CMK (cell line): Measurements from ENCODE around the gene ZNF879.

Source experiments
- DNase-seq: peaks from one replicate; pipeline ENCODE4 v3.0.0-alpha.2; 2010; ENCODE audit warnings: low read depth

The ZNF879 gene

DNA sequence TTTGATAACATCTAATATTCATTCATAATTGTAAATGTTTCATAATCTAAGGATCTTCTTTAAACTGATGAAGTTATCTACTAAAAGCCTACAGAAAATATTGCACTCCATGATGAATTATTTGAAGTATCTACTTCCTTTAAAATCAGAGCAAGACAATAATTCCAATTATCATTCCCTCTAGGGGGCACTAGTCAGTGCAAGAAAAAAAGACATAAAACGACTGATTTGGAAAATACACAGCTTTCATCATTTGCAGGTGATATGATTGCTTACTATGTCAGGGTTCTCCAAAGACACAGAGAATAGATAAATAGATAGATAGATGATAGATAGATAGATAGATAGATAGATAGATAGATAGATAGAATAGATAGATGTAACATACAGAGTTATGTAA, 14.9 kb upstream of the ZNF879 start:
- no peak for DNase-seq

DNA sequence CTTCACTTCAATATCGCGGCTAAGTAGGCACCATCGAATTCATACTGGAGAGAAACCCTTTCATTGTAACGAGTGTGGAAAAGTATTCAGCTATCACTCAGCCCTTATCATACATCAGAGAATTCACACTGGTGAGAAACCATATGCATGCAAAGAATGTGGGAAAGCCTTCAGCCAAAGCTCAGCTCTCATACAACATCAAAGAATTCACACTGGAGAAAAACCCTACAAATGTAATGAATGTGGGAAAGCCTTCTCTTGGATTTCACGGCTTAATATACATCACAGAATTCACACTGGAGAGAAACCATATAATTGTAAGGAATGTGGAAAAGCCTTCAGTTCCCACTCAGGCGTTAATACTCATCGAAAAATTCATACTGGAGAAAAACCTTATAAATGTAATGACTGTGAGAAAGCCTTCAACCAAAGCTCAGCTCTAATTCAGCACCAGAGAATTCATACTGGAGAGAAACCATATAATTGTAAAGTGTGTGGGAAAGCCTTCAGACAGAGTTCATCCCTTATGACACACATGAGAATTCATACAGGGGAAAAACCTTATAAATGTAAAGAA, 9.5 kb downstream of the ZNF879 start:
- no peak for DNase-seq

DNA sequence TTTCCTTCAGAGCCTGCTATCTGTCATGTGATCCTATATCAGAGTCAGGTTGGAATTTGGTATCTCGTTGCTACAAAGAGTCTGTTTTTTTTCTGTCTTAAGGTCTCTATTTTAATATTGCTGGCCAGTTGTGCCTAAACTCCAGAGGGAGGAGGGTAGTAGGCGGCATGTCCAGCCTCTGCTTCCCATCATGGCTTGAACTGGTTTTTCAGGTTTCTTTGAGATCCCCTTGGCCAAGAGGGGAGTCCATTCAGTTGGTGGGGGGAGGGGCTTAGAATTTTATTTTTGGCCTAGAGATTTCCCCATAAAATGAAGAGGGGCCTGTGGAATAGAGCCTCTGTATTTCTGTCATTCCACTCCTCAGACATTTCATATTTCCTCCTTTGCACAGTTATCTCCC, 21.2 kb downstream of the ZNF879 start:
- no peak for DNase-seq

DNA sequence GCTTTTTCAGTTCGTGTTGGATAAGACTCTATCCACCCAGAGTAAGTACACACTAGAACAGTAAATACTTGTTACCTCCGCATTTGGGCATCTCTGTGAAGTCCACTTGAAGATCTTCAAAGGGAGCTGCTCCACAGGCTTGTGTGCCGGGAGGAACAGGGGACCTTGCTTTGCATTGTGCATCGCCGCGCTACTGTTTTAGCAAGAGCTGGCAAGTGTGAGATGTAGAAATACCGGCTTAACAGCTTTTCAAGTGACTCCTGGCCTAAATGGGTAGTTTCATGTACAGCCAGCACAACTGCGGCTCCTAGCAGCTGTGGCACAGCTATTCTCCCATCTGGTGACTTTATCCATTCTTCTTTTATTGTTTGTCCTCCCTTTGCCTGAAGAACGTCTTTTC, 28.2 kb downstream of the ZNF879 start:
- no peak for DNase-seq

DNA sequence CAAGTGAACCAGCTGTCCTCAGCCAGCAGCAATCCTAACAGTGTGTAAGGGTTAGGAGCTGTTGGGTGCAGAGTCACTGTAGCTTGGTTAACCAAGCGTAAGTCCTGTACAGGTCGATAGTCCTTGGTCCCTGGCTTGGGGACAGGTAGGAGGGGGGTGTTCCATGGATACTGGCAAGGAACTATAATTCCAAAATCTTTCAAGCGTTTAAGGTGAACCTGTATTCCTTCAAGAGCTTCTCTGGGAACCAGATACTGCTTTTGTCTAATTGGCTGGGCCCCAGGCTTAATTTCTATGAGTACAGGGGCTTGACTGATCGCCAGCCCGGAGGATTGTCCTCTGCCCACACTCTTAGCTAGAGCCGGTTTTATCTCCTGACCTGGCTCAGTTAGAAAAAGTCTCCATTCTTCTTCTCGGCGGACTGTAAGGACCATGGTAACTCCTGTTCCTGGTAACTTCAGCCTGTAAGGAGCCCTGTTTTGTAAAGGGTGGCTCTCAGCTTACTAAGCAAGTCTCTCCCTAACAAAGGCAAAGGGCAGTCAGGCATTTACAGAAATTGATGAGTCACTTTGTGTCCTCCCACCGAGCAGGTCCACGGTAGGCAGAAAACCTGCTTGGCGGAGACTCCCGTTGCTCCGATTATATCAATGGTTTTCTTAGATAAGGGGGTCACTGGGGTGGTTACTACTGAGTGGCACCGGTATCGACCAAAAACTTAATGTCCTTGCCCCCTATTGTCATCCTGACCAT, 30.6 kb downstream of the ZNF879 start:
- DNase-seq: no peak

DNA sequence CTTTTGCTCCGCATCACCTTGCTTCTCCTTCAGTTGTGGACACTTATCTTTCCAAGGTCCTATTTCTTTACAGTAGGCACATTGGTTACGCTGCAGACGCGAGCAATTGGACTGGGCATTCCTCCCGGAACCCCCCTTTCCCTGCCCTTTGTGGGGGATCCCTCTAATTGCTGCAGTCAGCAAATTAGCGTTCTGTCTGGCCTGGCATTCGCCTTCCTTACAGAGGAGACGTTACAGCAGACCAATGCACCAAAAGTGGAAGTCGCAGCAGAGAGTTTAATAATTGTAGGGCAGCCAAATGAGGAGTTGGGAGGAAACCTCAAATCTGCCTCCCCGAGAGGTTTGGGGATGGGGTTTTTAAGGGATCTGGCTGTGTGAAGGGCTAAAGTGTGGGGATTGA, 31.3 kb downstream of the ZNF879 start:
- no peak for DNase-seq

DNA sequence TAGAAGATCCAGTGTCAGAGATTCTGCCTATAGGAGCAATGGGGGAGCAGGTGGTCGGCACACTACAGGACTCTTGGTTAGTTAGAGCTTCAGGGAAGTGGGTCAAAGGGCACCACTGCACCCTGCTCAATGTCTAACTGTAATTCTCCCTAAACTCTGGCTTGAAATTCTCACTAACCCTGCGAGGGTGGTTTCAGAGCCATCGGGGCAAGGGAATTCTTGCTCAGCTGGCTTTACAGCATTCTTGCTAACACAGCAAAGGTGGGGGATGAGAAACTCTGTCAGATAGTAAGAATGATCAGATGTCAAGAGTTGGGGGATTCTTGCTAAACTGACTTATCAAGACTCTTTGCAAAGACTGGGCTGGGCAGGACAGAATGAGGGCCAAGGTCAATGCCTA, 31.8 kb downstream of the ZNF879 start:
- DNase-seq: no peak

DNA sequence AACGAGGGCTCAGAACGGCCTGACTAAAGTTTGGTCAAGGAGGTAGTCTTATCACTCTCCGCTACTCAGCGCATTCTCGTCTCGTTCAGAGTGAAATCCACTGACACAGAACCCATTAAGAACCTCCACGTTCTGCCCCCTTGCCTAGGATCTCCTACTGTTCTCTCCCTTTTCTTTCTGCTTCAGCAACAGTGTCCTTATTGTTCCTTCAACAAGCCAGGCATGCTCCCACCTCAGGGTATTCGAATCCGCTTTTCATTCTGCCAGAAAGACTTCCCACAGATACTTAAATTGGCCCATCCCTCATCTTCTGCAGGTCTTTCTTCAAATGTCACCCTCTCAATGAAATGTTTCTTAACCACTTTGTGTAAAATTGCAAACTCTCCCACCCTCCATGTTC, 32.2 kb downstream of the ZNF879 start:
- no peak for DNase-seq

DNA sequence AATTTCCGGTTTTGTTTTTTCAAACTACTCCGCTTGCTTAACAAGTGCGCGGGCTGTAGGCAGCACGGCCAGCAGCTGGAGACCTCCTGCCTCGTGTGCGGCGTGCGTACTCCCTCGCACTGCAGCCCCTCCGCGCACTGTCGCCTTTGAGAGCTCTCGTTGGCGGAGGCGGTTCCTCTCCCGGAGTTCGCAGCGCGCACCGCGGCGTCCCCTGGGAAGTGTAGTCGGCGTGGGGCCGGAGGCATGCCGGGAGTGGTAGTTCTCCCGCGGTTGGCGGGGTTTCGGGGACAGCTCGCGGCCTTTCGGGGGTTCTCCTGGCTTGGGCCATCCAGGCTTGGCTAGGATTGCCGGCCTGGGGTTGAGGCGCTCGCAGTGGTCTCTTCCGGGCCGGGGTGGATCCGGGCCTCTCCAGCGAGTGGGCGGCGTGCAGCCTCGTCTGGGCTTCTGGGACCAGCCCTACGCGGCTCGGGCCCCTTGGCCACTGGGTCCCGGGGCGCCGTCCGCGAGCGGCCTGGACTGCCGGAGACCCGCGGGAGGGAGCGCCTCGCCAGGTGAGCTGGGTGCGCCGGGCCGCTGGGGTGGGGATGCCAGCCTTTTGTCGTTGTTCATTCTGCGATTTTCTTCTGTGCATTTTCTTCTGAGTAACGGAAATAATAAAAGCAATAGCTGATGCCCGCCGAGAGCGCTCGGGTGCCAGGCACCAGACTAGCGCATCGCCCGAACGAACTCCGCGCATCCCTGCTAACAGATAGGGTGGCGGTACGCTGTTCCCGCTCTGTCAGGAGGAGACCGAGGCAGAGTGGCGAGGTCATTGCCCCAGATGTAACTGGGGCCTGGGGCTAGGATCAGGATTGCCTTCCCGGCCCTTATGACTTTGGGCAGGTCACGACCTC, 36.8 kb downstream of the ZNF879 start, which contains the start of gene ZNF354C:
Gene ZNF354C, plus strand, starts transcription at position 258 of the 893 bp plus-strand sequence. CDS start 1,696 bp downstream, outside the sequence.
- no peak for DNase-seq

DNA sequence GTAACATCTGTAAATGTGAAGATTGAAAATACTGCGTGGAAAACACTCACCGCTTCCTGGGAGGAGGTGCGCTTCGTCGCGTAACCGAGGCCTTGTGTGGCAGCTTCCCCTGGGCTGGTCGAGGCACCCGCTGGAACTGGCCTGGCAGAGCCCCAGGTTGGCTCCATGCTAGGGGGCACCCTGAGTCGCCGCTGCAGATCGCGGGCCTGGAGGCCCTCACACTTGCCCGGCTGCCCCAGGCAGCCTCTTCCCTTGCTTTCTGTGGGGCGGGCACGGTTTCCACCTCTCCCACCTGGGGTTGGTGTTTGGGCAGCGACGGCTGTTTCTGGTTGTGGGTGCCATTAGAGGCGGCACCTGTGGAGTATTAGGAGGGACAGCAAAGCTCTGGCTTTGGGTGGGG, 37.4 kb downstream of the ZNF879 start:
- DNase-seq: no peak

DNA sequence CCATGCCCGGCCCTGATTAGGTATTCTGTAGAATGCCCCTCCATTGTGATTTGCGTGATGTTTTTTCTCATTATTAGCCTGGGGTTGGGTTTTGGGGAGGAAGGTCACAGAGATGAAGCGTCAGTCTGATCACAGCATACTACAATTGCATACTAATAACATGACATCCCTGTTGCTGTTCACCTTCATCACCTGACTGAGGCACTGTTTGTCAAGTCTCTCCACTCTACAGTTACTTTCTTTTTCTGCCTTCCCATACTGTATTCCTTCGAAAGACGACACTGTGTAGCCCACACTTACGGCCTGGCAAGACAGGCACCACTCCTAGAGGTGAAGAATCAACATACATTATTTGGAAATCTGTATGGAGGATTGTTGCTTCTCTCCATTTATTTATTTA, 42.1 kb downstream of the ZNF879 start:
- DNase-seq: no peak

DNA sequence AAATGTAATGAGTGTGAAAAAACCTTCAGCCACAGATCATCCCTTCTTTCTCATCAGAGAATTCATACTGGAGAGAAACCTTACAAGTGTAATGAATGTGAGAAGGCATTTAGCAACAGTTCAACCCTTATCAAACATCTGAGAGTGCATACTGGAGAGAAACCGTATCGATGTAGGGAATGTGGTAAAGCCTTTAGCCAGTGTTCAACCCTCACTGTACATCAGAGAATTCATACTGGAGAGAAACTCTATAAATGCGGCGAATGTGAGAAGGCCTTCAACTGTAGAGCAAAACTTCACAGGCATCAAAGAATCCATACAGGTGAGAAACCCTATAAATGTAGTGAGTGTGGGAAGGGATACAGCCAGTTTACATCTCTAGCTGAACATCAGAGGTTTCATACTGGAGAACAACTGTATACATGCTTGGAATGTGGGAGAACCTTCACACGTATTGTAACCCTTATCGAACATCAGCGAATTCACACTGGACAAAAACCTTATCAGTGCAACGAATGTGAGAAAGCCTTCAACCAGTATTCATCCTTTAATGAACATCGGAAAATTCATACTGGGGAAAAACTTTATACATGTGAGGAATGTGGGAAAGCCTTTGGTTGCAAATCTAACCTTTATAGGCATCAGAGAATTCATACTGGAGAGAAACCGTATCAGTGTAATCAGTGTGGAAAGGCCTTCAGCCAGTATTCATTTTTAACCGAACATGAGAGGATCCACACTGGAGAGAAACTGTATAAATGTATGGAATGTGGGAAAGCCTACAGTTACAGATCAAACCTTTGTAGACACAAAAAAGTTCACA, 55.8 kb downstream of the ZNF879 start:
- DNase-seq: no peak

DNA sequence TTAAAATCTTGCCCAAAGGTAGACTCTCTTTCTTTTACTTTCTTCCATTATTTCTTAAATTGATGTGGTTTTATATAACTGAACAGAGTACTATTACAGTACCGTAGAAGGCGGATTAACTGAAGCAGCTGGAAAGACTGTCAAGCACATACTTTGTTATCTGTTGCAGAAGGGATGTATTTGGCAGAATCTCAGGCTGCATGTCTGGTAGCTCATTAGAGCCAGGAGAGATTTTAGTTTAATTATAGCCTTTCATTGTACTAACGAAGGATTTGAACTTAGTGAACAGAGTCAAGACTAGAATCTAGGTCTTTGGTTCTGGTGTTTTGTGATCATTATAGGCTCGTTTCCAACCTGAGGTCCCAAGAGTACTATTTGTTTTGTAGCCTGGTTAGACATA, 57.1 kb downstream of the ZNF879 start:
- DNase-seq: no peak
